ENCODE data around the gene ATF6B.

- TF ChIP-seq POLR2AphosphoS5 (IDR thresholded peaks at IDR 0.05; ENCODE audit: low read depth, low read length) (no peak), POLR2A (IDR thresholded peaks at IDR 0.05; ENCODE audit: low read depth, low read length) (no peak), TAF1 (IDR thresholded peaks at IDR 0.05; ENCODE audit: low read depth, low read length) (no peak)
Observed at GRCh38 chr6:32146287-32146686, 18.2 kb upstream of the ATF6B start.
